HG03280 (cell line): Measurements from ENCODE around the gene EPGN.

Source experiments
- ATAC-seq: cut with Tn5 transposase; IDR thresholded peaks from one replicate; pipeline ENCODE4 v1.9.1; 2021; ENCODE audit warnings: mild to moderate bottlenecking, moderate library complexity; ENCODE audit not compliant: unreplicated experiment

The EPGN gene

DNA sequence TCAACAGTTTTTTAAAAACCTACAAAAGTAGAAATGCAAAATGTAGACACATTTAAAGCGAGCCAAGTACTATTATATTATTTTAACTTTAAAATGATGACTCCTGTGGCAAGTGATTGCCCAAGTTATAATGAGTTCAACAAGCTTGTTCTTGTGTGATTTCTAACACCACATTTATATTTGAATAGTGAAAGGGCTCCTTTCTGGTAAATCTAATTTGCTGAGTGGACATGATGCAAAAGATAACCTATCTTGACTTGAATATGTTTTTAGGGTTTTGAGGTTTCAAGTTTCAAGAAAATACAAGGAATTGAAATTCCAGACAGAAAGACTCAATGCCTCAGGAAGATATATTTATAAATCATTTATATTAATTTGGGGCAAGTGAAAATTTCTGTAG is 1.1 kb upstream of the EPGN start:
- no peak for ATAC-seq

DNA sequence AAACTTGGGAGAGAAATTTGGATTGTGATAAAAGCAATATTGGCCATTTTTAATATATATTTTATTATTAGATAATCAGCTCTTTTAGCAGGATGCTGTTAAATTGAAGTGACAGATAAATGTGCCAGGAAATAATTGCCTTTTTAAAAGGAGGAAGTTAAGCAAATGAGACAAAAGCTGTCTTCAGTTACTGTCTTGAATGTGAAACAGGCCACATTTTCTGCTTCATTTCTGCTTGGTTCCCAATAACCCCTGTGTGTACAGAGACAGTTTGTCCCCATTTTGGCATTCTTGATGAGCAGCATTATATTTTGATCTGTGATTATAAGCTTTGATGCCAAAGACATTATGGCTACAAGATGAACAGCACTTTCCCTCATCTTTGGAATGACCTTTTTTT is 953 bp downstream of the EPGN start:
- ATAC-seq, result no peak

DNA sequence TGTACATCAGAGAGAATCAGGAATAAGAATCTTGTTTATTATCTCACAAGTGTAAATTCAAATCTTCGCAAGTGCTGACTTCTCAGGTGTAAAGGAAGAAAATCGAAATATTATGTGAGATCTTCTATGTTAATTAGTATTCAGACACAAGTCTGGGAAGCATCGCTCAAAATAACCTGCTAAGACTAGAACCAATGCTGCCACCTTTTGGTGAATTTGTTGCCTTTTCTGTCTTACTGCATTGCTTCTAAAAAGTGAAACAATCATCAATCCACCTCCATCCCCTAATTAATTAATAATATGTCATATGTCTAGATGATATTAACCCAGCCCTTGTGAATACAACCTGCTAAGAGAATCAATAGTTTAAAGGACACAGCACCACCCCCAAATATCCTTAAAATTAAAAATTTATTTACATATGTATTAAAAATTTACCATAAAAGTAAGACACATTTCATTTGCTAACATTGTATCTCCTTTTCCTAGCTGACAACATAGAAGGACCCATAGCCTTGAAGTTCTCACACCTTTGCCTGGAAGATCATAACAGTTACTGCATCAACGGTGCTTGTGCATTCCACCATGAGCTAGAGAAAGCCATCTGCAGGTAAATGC is 3.5 kb downstream of the EPGN start:
- ATAC-seq, result peak; percentile 65

DNA sequence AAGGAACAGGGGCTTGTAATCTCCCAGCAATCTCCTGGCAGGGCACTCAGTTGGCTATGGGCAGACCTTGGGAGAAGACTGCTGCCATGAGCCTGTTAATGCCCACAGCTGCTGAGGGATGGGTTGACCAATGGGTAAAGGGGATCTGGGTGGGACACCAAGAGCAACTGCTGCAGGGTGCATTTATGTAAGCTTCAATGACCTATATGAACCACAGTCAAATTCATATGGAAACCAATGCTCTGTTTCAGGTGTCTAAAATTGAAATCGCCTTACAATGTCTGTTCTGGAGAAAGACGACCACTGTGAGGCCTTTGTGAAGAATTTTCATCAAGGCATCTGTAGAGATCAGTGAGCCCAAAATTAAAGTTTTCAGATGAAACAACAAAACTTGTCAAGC is 6.1 kb downstream of the EPGN start:
- no peak for ATAC-seq

DNA sequence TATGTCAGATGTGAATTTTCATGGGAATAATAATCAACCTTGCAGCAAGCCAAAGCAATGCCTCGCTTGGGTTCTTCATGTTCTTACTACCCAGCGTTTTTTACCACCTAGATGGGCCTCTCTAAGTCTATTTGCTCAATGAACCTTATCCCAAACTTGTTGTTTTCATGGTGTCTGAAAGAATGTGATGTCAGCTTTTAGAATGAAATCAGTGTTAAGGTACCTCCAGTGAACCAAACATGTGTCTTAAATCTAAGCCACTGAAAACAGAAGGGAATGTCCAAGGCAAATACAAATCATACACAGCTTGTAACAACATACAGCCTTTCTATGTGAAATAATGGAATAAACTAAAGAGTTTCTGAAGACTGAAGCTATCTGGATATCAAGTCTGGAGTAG is 6.7 kb downstream of the EPGN start:
- ATAC-seq, result no peak

DNA sequence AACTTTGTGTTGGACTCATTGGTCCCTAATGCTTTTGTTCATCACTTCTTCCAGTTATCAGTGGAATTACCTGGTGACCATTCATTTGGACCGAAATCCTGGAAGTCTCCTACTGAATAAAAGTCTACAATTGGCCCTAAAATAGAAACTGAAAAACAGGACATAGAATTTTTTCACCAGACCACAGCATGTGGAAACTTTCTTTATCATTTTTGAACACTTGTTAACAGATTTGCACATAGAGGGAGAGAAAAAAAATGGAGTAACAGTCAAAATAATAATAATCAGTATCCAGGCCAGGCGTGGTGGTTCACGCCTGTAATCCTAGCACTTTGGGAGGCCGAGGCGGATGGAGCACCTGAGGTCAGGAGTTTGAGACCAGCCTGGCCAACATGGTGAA is 7.1 kb downstream of the EPGN start:
- ATAC-seq, result no peak

DNA sequence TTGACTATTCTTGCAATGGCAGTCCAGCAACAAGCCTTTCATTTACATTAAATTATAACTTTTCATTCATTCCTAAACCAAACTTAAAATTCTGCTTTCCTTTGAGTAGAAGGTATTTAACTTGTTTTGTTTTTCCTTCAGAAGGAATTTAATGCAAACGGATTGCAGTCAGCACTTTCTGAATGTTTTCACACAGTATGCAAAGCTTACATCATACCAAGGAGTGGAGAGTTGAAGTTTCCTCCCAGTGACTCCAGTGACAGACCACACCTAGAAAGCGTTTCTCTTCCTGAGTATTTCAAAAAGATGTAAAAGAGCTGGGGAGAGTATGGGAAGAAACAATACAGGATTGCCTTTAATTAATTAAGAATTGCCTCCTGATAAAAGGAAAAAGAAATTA is 8.1 kb downstream of the EPGN start:
- ATAC-seq, result no peak

DNA sequence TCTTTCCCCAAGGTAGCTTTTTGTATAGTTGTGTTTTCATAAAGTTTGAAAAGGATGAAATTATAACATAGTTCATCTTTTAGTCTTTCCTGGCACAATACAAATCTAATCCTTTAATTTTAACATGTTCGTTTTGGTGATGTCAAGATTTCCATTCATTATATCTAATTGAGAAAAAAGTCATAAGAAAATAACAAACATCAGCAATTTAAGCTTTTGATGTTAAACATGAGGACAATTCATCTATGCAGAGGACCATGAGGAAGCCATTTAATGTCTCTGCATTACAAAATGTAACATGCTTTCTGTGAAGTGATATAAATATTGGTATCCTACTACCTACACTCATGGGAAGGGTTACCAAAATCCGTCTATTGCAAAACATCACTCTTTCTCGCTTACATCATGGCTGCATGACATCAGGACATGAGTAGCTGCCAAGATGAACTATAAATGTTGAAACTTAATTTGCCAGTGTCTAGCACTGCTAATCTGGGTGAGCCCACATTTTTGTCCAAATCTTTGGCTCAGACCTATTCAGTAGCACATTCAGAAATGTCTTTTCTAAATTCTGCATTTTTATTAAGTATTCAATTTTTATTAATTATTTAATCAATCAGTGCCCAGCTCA is 9.5 kb downstream of the EPGN start:
- no peak for ATAC-seq

DNA sequence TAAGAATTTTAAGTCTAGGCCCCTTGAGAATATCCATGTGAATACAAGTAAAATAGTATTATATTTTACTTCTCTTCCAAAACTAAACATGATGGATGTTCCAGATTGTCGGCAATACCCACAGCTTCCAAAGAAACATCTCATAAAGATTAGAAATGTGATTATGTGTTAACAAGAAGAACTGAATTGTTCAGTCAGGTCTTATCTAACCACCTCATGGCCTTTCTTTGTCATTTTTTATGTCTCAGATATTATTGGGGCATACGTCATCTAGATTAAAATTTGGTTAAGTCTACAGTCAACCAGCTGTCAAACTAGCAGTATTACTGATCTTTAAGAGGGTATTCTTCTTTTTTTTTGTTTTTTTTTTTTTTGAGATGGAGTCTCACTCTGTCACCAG is 10.0 kb downstream of the EPGN start:
- ATAC-seq, result no peak

DNA sequence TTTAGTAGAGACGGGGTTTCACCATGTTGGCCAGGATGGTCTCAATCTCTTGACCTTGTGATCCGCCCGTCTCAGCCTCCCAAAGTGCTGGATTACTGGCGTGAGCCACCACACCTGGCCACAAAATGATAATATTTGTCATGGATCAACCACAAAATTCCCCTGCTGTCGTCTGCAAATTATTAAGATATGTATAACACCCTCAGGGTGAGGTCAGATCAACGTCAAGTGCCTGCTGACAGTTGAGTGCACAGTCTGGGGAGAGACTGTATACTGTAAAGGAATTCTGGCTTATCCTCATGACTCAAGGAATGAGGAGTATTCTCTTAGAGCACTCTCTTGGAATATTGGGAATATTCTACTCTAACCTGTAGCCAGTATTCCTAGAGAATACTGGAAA is 11.2 kb downstream of the EPGN start:
- no peak for ATAC-seq

DNA sequence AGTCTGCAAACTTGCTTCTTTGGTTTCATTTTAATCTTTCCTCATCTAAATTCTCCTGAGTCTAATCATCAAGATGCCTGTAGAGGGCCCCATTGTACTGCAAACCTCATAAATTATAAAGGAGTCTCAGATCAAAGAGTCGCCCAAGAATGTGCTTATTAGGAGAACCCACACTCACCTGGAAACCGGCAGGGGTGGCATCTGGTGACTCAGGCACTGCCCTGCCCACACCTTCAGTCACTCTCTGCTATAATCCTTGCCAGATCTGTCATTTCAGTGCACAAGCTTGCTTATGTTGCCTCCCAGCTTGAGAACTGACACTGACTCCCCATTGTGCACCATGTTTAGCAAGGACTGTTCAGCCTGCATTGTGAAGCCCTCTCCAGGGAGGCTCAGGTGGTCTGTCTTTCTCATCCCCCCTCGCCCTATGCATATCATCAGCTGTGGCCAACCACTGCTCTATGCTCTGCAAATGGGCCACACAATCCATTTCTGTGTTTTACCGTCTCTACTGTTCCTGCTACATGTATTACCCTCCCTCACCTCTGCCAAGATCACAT is 12.4 kb downstream of the EPGN start:
- ATAC-seq, result peak; percentile 70

DNA sequence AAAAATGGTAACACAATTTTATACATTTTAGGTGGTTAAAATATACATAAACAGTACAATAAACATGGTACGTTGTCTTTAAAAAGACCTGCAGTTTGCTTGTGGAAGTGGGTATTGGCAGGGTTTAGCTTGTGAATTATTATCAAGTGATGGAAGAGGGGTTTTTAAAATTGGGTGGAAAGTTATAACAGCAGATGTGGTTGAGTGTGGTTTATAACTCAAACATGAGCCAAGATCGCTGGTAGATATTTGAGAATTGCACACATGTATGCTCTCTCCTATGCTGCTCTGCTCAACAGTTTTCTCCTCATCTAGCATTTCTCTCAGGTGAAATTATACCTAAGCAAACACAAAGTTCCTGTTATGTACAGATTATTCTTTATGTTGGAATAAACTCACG is 14.0 kb downstream of the EPGN start:
- ATAC-seq, result no peak

DNA sequence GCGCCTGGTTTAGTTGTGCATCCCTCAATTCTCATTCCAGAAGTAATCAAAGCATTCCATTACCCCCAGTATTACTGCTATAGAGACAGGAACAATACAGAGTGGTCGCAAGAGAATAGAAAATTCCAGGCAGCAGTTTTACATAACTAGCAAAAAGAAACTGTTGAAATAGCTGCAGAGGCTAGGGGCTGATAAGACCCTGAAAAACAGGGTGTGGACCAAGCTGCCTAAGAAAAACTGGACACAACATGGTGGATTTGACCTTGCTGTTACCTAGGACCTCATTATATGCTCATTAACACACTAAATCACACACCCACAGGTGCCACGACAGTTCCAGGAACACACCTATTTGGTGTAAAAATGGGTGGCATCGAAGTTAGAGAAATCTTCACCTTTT is 15.4 kb downstream of the EPGN start:
- no peak for ATAC-seq

DNA sequence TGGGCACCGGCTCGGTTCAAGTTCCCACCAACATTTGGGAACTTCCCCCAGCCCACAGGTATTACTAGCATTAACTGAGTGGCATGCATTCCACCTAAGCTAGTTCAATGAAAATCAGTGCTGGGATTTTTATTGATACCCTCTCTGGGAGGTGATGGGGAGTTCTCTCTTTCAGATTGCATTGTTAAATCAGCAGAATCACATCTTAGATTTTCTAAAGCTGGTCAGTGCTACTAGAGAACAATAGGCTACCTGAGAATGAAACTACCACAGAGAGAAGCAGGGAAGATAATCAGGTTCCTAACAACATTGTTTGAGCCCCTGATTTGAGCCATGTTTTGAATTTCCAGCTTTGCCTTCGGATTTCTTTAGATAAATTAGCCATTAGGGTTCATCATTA is 16.0 kb downstream of the EPGN start:
- ATAC-seq, result no peak

DNA sequence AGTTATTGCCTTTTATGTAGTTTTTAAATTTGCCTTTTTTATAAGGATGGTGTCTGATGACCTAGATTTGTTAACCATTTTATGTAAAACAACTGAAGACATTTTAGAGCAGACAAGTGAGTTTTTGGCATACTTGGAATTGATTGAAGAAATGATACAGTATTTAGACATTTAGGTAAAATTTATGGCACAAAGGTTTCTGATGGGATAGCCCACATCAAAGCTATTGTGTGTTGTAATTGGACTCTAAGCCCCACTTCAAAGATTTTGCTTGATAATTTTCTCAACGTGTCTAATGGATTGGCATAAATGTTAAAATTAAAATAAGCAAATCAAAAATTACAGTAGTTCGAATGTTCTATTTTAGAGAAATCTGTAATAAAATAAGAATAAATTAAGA is 17.6 kb downstream of the EPGN start:
- ATAC-seq, result no peak

DNA sequence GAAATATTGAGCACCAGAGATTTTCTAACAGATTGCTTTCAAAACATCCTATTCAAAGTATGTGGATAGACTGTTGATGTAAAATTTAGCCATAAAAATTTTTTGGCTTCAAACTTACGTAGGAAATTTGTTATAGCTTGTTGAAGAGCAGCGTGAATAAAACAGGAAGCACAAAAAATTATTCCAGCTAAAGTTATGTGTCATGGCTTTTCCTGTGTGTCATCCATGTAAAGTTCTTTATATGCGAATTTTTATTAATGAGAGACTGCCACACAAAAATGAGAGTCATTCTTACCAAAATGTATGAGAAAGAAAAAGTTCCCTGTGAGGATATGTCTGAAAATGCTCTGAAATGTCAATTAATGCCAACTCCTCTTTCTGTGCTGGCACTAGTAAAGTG is 19.5 kb downstream of the EPGN start:
- ATAC-seq, result no peak

DNA sequence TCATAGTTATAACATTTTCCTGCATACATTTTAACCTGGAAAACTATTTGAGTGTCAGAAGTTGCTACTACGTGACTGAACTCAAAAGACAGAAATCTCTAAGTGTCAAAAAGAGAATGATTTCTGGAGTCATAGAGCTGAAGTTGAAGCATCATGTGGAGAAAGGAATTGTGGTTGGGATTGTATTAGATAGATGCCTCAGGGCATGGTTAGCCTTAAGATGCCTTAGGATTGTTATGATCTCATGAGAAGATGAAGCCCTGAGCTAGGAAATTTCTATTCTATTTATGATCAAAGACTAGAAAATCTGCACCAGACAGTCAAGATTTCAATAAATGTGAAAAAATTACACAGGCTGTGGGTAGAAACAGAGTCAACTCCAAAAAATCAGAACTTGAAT is 20.2 kb downstream of the EPGN start:
- ATAC-seq, result no peak

DNA sequence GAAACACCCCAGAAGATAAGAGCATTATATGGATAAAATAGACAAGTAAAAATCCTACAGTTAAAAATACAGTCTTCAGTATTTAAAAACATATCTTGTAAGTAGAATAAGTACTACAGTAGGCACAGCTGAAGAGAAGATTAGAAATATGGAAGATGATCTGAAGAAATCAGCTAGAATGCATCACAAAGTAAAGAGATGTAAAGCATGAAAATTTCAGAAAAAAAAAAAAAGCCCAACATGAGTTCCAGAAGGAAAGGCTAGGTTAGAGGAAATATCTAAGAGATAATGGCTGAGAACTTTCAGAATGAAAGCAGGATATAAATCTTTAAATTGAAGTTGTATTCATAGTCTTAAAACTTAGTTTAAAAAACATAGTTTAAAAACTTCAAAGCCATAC is 21.0 kb downstream of the EPGN start:
- no peak for ATAC-seq

DNA sequence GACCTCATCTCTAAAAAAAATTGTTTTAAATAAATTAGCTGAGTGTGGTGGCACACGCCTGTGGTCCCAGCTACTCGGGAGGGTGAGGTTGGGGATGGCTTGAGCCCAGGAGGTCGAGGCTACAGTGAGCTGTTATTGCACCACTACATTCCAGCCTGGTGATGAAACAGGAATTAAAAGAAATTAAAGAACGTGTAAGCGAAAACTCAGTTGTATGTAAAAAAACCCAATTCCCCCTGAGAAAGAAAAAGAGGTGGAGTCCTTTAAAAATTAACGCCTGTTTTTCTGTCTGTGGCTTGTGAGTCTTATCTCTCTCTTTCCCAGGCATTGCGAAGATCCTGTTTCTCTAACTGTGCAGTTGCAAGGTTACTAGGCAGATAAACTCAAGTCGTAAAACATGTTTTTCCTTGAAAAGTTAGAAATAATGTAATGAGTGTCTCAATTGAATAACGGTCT is 22.1 kb downstream of the EPGN start:
- ATAC-seq, result no peak

DNA sequence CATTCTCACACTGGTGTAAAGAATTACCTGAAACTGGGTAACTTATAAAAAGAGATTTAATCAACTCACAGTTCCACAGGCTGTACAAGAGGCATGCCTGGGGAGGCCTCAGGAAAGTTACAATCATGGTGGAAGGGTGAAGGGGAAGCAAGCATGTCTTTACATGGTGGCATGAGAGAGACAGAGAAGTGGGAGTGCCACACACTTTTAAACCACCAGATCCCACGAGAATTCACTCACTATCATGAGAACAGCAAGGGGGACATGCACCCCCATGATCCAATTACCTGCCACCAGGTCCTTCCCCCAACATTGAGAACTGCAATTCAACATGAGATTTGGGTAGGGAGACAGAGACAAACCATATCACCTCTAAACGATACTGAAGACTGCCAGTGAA is 23.0 kb downstream of the EPGN start:
- no peak for ATAC-seq

DNA sequence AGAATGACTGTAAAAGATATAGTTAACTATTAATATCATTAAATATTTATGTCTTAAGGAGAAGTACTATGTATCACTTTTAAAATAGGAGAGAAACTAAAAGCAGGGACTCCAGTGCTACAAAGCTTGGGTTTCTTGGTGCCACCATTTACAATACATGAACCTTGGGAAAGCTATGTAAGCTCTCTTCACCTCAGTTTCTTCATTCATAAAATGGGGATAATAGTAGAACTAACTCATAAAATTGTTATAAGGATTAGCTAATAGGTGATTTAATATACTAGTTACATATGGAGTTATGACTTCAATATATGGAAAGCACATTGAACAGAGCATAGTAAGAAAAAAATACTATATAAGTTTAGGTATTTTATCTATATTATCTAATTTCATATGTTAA is 23.7 kb downstream of the EPGN start:
- no peak for ATAC-seq

DNA sequence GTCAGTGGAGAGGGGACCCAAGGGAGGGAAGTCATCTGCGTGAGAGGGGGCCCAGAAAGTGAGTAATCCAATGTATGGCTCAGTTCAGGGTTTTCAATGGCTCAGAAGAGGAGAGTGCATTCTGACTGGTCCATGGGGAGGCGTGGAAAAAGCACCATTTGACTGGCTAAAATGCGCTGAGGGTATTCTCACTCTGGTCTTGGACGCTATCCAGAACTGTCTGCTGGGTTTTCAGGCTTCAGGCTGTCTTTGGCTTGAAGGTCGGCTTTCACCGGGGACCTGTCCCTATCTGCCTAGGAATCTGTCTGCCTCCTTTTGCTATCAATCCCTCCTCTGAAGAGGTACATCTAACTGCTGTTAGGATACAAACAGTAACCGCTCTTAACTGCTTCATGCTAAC is 26.4 kb downstream of the EPGN start:
- no peak for ATAC-seq
